ENCODE results near the gene MATN3. TPM values are rescaled to one million over a fixed set of nuclear protein-coding genes. Genes with fewer than 3 reads are reported as not detected.

MATN3 gene
- total and polyA plus RNA-seq, 2 of the 13 experiments (the other 11 are each of a cell fraction or from before 2014, with no cell fraction given): 36.1 to 208 TPM

DNA sequence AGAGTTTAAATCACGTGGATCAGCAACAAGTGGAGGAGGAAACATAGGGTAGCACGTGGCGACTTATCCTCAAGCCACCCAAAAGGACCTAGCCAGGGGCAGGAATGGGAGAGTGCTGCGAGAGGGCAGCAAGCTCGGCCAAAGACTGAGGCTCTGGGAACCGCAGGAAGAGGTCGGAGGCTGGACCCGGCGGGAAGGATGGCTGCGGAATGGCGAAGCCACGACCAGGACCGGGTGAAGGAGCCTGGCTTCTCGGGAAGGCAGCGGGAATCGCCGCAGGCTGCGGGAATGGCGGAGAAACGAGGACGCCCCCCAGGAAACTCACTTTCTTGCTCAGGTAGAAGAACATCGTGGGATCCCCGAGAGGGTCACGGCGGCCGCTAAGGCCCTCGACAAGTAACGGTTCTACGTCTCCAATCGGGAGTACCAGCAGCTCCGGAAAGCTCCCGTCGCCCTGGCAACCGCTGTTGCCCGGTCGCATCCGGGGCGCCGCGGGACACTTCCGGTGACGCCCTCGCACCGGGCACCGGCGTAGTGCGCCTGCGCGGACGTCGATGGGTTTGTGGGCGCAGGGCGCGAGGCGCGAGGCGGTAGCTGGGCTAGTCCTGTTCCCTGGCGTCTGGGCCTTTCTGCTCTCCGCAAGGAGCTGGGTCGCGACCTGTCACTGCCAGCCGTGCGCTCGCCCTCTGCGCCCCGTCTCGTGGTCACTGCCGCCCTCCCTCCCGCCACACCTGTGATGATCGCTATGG is 22.6 kb downstream of the MATN3 start, which contains the start of gene WDR35 (continued):
- TF ChIP-seq, protein P1, sequence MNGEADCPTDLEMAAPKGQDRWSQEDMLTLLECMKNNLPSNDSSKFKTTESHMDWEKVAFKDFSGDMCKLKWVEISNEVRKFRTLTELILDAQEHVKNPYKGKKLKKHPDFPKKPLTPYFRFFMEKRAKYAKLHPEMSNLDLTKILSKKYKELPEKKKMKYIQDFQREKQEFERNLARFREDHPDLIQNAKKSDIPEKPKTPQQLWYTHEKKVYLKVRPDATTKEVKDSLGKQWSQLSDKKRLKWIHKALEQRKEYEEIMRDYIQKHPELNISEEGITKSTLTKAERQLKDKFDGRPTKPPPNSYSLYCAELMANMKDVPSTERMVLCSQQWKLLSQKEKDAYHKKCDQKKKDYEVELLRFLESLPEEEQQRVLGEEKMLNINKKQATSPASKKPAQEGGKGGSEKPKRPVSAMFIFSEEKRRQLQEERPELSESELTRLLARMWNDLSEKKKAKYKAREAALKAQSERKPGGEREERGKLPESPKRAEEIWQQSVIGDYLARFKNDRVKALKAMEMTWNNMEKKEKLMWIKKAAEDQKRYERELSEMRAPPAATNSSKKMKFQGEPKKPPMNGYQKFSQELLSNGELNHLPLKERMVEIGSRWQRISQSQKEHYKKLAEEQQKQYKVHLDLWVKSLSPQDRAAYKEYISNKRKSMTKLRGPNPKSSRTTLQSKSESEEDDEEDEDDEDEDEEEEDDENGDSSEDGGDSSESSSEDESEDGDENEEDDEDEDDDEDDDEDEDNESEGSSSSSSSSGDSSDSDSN (CRISPR knock-in tag; IDR thresholded peaks at IDR 0.05): peak; percentile 96
- TF ChIP-seq ZNF781 (CRISPR knock-in tag; IDR thresholded peaks at IDR 0.05; ENCODE audit: borderline replicate concordance, not compliant biosample characterization) (peak; percentile 97), KLF15 (CRISPR knock-in tag; IDR thresholded peaks at IDR 0.05; ENCODE audit: borderline replicate concordance) (peak; percentile 97), SIN3B (IDR thresholded peaks at IDR 0.05; ENCODE audit: low read length) (0 out of 2 replicates have a peak, but pooled peaks have one; percentile 38), KAT2B (IDR thresholded peaks at IDR 0.05; ENCODE audit: borderline replicate concordance, low read depth, low read length) (no peak), XRCC5 (optimal IDR thresholded peaks at IDR 0.05; ENCODE audit: low read length) (peak; percentile 82), NR2F6 (IDR thresholded peaks at IDR 0.05) (no peak; the same call in 1 of the 2 replicates), NR2F6 (CRISPR knock-in tag; IDR thresholded peaks at IDR 0.05) (peak; percentile 74), SOX13 (IDR thresholded peaks at IDR 0.05) (no peak), SOX13 (CRISPR knock-in tag; conservative IDR thresholded peaks at IDR 0.05 in 1 of 2, IDR thresholded peaks at IDR 0.05 in 1 of 2) (peak in 1 of 2 experiments; percentile 61; a peak in 2 of 4 replicates), NCOA2 (CRISPR knock-in tag; IDR thresholded peaks at IDR 0.05) (peak; percentile 49; the same call in 1 of the 2 replicates), ZBTB42 (CRISPR knock-in tag; IDR thresholded peaks at IDR 0.05) (no peak), ZFP1 (CRISPR knock-in tag; IDR thresholded peaks at IDR 0.05) (peak; percentile 76; the same call in 1 of the 2 replicates), CBX2 (IDR thresholded peaks at IDR 0.05; ENCODE audit: low read depth, low read length) (no peak), CBX2 (CRISPR knock-in tag; IDR thresholded peaks at IDR 0.05; ENCODE audit: low read depth) (peak; percentile 29; the same call in 1 of the 2 replicates)
- TF ChIP-seq, protein P2, sequence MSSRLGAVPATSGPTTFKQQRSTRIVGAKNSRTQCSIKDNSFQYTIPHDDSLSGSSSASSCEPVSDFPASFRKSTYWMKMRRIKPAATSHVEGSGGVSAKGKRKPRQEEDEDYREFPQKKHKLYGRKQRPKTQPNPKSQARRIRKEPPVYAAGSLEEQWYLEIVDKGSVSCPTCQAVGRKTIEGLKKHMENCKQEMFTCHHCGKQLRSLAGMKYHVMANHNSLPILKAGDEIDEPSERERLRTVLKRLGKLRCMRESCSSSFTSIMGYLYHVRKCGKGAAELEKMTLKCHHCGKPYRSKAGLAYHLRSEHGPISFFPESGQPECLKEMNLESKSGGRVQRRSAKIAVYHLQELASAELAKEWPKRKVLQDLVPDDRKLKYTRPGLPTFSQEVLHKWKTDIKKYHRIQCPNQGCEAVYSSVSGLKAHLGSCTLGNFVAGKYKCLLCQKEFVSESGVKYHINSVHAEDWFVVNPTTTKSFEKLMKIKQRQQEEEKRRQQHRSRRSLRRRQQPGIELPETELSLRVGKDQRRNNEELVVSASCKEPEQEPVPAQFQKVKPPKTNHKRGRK (CRISPR knock-in tag; IDR thresholded peaks at IDR 0.05): no peak; the same call in 1 of the 2 replicates
- TF ChIP-seq, protein P3, sequence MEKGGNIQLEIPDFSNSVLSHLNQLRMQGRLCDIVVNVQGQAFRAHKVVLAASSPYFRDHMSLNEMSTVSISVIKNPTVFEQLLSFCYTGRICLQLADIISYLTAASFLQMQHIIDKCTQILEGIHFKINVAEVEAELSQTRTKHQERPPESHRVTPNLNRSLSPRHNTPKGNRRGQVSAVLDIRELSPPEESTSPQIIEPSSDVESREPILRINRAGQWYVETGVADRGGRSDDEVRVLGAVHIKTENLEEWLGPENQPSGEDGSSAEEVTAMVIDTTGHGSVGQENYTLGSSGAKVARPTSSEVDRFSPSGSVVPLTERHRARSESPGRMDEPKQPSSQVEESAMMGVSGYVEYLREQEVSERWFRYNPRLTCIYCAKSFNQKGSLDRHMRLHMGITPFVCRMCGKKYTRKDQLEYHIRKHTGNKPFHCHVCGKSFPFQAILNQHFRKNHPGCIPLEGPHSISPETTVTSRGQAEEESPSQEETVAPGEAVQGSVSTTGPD (CRISPR knock-in tag; IDR thresholded peaks at IDR 0.05): no peak
- TF ChIP-seq, protein P4, sequence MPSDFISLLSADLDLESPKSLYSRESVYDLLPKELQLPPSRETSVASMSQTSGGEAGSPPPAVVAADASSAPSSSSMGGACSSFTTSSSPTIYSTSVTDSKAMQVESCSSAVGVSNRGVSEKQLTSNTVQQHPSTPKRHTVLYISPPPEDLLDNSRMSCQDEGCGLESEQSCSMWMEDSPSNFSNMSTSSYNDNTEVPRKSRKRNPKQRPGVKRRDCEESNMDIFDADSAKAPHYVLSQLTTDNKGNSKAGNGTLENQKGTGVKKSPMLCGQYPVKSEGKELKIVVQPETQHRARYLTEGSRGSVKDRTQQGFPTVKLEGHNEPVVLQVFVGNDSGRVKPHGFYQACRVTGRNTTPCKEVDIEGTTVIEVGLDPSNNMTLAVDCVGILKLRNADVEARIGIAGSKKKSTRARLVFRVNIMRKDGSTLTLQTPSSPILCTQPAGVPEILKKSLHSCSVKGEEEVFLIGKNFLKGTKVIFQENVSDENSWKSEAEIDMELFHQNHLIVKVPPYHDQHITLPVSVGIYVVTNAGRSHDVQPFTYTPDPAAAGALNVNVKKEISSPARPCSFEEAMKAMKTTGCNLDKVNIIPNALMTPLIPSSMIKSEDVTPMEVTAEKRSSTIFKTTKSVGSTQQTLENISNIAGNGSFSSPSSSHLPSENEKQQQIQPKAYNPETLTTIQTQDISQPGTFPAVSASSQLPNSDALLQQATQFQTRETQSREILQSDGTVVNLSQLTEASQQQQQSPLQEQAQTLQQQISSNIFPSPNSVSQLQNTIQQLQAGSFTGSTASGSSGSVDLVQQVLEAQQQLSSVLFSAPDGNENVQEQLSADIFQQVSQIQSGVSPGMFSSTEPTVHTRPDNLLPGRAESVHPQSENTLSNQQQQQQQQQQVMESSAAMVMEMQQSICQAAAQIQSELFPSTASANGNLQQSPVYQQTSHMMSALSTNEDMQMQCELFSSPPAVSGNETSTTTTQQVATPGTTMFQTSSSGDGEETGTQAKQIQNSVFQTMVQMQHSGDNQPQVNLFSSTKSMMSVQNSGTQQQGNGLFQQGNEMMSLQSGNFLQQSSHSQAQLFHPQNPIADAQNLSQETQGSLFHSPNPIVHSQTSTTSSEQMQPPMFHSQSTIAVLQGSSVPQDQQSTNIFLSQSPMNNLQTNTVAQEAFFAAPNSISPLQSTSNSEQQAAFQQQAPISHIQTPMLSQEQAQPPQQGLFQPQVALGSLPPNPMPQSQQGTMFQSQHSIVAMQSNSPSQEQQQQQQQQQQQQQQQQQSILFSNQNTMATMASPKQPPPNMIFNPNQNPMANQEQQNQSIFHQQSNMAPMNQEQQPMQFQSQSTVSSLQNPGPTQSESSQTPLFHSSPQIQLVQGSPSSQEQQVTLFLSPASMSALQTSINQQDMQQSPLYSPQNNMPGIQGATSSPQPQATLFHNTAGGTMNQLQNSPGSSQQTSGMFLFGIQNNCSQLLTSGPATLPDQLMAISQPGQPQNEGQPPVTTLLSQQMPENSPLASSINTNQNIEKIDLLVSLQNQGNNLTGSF (CRISPR knock-in tag; IDR thresholded peaks at IDR 0.05): peak; percentile 84
- TF ChIP-seq, protein P5, sequence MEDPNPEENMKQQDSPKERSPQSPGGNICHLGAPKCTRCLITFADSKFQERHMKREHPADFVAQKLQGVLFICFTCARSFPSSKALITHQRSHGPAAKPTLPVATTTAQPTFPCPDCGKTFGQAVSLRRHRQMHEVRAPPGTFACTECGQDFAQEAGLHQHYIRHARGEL (CRISPR knock-in tag; IDR thresholded peaks at IDR 0.05): peak; percentile 92

All from HepG2 (cell line).